SK-N-SH treated with all-trans-retinoic acid at 6 μM for 48 hours (cell line): ENCODE results near the gene PNLDC1.

Experiments
- ARNTL ChIP-seq: fragments of 450-650 bp; formaldehyde crosslinking; IDR thresholded peaks from 2 replicates; pipeline ENCODE4 v1.5.0; 2020; ENCODE audit warnings: low read depth, mild to moderate bottlenecking, moderate library complexity, borderline replicate concordance
- CSRNP3 ChIP-seq: fragments of 250-450 bp; sonication (Bioruptor Pico); IDR thresholded peaks from 2 replicates; pipeline ENCODE4 v1.5.1; 2021; ENCODE audit warnings: mild to moderate bottlenecking, moderate library complexity
- GLIS3 ChIP-seq: fragments of 250-450 bp; sonication (Bioruptor Pico); IDR thresholded peaks from 2 replicates; pipeline ENCODE4 v1.5.0; 2020; ENCODE audit warnings: mild to moderate bottlenecking, moderate library complexity
- ISL1 ChIP-seq: fragments of 250-450 bp; sonication (Bioruptor Pico); IDR thresholded peaks from 2 replicates; pipeline ENCODE4 v2.1.2; 2022; ENCODE audit warnings: mild to moderate bottlenecking, moderate library complexity
- ZC3H10 ChIP-seq: fragments of 250-450 bp; sonication (Bioruptor Pico); IDR thresholded peaks from 2 replicates; pipeline ENCODE4 v1.5.1; 2021; ENCODE audit warnings: mild to moderate bottlenecking, moderate library complexity
- ZFP30 ChIP-seq: fragments of 450-650 bp; formaldehyde crosslinking; IDR thresholded peaks from 2 replicates; pipeline ENCODE4 v1.5.0; 2022; ENCODE audit warnings: mild to moderate bottlenecking, moderate library complexity
- ZNF70 ChIP-seq: fragments of 450-650 bp; formaldehyde crosslinking; IDR thresholded peaks from 2 replicates; pipeline ENCODE4 v1.5.0; 2020; ENCODE audit warnings: mild to moderate bottlenecking, moderate library complexity
- TF ChIP-seq, protein P1 (sequence below): fragments of 250-450 bp; sonication (Bioruptor Pico); IDR thresholded peaks from 2 replicates; pipeline ENCODE4 v1.8.0; 2021; ENCODE audit warnings: low read depth, mild to moderate bottlenecking, moderate library complexity, borderline replicate concordance

- TF ChIP-seq CSRNP3 (CRISPR knock-in tag) (no peak), ZC3H10 (CRISPR knock-in tag) (no peak), ISL1 (CRISPR knock-in tag) (no peak), ARNTL (CRISPR knock-in tag) (no peak), ZFP30 (CRISPR knock-in tag) (no peak), GLIS3 (CRISPR knock-in tag) (no peak), ZNF70 (CRISPR knock-in tag) (no peak)
- TF ChIP-seq, protein P1, sequence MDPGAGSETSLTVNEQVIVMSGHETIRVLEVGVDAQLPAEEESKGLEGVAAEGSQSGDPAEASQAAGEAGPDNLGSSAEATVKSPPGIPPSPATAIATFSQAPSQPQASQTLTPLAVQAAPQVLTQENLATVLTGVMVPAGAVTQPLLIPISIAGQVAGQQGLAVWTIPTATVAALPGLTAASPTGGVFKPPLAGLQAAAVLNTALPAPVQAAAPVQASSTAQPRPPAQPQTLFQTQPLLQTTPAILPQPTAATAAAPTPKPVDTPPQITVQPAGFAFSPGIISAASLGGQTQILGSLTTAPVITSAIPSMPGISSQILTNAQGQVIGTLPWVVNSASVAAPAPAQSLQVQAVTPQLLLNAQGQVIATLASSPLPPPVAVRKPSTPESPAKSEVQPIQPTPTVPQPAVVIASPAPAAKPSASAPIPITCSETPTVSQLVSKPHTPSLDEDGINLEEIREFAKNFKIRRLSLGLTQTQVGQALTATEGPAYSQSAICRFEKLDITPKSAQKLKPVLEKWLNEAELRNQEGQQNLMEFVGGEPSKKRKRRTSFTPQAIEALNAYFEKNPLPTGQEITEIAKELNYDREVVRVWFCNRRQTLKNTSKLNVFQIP (CRISPR knock-in tag) = no peak
Measured at GRCh38 chr6:159800141-159800865, at the start of gene PNLDC1.
